Left renal cortex interstitium (tissue), 4 donors: Measurements from ENCODE around the gene GNG11. TPM values are rescaled to one million over a fixed set of nuclear protein-coding genes. Genes with fewer than 3 reads are reported as not detected.
"Not testable (repeated sequence)": the region's sequence is repeated elsewhere in the genome, so short reads cannot be mapped to it uniquely, and the experiment has no call there.

Experiments used
- DNase-seq, 4 donors: peaks; one replicate each; pipeline ENCODE4 v3.0.0-alpha.2; 2013; ENCODE audit warnings: low read depth in 4 of 4, low spot score in 2 of 4, missing footprints in 1 of 4
- polyA plus RNA-seq, 4 donors: library from polyadenylated mRNA; unstranded; fragments of 120-200 nt; gene quantifications; one replicate each; pipeline ENCODE4 v1.2.1, GENCODE V29; 2013; ENCODE audit not compliant: insufficient read length in 4 of 4

GNG11 gene
- polyA plus RNA-seq, 4 donors, result 28.7 to 59.4 (median 42.3) TPM

DNA sequence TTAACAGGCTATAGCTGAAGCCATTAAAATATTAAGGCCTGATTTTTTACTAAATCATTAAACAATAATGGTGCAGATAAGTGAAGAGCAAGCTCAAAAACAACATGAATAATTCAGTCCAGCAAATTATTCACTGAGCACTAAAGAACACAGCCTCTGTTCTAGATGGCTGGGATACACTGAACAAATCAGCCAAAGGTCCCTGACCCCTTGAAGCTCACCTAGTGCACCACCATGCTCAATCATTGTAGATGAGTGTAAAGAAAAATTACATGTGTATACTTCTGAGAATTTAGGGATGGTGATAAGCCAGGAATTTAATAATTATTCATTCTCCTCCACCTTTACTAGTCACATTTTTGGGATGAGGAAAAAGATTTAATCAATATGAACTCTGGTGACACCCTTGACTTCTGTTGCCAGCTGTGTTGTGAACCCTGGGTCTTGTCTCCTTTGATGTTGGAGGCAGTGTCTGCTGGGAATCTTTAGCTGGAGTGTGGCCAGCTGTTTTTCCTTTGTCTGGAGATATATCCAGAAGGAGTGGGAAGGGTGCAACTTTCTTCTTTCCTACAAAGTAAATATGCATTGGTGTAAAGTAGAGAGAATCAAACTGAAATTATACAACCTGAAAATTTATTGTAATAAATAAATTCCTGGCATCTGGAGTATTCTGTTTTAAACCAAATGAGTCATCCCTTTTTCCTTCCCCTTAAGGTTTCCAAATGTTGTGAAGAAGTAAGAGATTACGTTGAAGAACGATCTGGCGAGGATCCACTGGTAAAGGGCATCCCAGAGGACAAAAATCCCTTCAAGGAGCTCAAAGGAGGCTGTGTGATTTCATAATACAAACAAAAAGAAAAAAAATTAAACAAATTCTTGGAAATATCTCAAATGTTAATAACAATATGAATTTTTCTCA is 11.2 kb upstream of the GNG11 start:
- no peak for DNase-seq

- DNase-seq, result not testable (repeated sequence)
Observed at GRCh38 chr7:93911242-93911641, 10.3 kb upstream of the GNG11 start.

- DNase-seq, result not testable (repeated sequence)
Observed at GRCh38 chr7:93911661-93912060, 9.9 kb upstream of the GNG11 start.

GRCh38 chr7:93913197-93913596 is 8.3 kb upstream of the GNG11 start:
- no peak for DNase-seq

DNA sequence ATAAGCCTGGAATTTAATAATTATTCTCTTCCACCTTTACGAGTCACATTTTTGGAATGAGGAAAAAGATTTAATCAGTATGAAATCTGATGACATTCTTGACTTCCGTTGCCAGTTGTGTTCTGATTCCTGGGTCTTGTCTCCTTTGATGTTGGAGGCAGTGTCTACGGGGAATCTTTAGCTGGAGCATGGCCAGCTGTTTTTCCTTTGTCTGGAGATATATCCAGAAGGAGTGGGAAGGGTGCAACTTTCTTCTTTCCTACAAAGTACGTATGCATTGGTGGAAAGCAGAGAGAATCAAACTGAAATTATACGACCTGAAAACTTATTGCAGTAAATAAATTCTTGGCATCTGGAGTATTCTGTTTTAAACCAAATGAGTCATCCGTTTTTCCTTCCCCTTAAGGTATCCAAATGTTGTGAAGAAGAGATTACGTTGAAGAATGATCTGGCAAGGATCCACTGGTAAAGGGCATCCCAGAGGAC is 6.9 kb upstream of the GNG11 start:
- DNase-seq, result no peak

GRCh38 chr7:93915206-93915842 is 6.2 kb upstream of the GNG11 start:
- not testable (repeated sequence) for DNase-seq

DNA sequence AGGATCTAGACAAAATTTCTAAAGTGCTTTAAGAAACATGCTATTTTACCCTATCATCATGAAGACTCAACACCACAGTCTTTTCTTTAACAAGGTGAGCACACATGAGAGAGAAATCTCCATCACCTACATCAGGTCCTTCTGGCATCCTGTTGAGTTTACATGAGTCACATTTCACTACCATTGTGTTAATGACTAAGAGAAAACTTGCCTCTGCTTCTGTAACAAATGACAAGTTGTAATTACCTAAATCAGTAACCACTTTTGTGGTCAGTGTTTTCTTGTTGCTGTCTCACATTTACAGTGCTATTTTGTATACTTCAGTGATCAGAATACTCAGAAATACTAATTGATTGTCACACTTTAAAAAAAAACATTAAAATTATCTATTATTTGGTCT is 5.6 kb upstream of the GNG11 start:
- not testable (repeated sequence) for DNase-seq

GRCh38 chr7:93916315-93916714 is 5.2 kb upstream of the GNG11 start:
- not testable (repeated sequence) for DNase-seq

- peak in 1 of 4 donors; percentile 27 for DNase-seq
Observed at GRCh38 chr7:93920496-93921182, 896 bp upstream of the GNG11 start.

GRCh38 chr7:93921186-93921585 is 349 bp upstream of the GNG11 start:
- DNase-seq, result no peak

DNA sequence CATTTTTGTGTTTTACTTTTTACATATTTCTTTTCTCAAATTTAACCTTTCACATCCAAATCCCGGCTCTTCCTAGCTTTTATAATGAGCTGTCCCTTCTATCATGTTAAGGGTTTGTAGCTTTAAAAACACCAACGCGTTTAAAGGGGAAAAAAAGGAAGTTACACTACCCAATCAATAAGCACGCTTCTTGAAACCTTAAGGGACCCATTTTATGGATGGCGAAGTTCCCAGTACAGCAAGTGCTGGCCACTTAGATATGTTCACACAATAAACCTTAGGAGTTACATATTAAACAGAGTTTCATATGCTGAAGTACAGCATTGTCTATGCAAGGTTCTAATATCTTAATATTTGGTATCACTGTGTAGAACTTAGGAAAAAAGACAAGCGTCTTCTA is 1.8 kb downstream of the GNG11 start:
- DNase-seq, result no peak

GRCh38 chr7:93923942-93924341 is 2.4 kb downstream of the GNG11 start:
- no peak for DNase-seq

DNA sequence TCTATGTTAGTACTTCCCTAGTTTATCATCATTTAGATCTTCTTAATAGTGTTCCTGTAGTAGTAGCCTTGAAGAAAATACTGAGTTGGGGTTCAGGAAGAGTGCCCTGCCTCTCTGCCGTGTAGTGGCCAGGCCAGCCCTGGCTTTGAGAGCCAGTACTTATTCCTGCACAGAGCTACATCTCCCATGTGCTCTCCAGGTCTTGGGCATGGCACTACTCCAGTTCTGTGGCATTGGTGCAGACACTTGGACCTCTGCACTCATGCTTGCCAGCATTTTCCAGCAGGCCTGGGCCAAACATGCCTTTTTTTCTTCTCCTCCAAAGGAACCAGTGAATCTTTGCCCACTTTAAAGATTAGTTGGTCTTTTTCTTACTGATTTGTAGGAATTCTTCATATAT is 5.3 kb downstream of the GNG11 start:
- no peak for DNase-seq

DNA sequence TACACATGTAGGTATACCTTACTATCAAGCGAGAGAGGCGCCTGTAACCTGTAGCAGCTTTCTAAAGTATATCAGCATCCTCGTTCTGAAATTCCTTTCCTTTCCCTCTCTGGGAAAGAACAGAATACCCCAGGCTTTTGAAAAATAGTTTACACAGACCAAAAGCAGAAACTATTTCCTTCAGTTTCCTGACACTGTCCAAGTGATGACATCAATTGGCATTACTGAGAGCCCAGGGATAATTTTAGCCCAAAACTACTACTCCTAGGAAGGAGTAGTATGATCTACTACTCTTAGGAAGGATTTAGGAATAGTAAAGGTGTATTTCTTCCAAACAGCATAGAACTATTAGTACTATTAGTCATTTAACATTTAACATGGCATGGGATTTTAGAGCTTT is 6.0 kb downstream of the GNG11 start:
- no peak for DNase-seq

DNA sequence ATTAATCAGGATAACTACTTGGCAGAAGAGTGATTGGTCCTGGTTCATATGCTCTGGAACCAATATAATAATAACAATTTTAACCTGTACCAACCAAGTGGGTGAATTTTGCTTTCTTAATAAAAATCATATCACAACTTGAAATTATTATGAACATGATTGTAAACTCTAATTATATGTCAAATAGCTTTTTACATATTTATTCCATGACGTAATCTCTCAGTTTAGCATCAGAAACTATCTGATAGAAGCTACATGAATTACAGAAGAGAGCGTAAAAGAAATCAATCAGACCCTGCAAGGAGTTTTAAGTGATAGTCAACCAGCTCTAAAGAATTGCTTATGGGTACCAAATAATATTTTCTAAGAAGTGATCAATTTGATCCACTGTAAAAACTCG is 10.1 kb downstream of the GNG11 start:
- no peak for DNase-seq

DNA sequence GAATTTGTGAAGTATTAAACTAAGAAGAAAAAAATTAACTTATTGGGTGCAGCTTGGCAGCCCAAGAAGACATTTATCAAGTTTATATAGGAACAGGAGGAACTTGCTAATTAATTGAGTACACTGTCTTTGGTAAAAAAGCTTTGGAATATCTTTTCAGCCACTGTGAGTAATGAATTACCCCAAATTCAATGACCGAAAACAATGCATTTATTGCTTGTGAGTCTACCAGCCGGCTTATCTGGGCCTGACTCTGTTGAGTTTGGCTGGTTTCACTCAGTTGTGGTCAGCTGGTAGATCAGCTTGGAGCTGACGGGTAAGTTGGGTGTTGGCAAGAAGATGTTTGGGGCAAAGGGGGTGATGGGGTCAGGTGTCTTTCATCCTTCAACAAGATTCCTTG is 11.6 kb downstream of the GNG11 start:
- DNase-seq, result no peak

- no peak for DNase-seq
Observed at GRCh38 chr7:93935102-93935501, 13.6 kb downstream of the GNG11 start.

DNA sequence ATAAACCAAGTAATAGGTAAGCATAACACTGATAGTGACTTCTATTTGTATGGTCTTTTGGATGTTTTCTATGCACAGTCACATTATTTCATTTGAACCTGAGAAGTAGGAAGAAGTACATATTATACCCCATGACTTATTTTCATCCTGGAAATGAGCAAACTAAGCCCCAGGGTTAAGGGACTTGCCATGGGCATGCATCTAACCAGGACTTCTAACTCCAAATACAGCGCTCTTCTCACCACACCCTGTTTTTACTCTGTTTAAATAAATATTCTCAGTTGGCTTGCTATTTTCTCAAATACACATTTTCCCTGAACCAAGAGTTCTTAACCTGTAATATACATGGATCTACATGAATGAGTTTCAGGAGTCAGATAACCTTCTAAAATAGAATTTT is 16.3 kb downstream of the GNG11 start:
- DNase-seq, result no peak

- no peak for DNase-seq
Observed at GRCh38 chr7:93938293-93938692, 16.8 kb downstream of the GNG11 start.

DNA sequence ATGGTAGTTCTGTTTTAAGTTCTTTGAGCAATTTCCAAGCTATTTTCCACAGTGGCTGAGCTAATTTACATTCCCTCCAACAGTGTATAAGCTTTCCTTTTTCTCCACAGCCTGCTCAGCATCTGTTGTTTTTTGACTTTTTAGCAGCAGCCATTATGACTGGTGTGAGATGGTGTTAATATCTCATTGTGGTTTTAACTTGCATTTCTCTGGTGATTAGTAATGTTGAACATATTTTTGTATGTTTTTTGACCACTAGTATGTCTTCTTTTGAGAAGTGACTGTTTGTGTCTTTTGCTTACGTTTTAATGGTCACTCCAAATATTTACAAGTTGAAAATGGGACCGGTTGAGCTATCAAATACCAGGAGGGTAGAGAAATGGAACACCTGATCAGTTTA is 20.4 kb downstream of the GNG11 start:
- no peak for DNase-seq

GRCh38 chr7:93943816-93944540 is 22.4 kb downstream of the GNG11 start:
- no peak for DNase-seq
